ENCODE data around the gene RALGAPA2.

Gene RALGAPA2

GRCh38 chr20:20411836-20412235 is 300.6 kb downstream of the RALGAPA2 start:
- no peak overlapping the region for H3K4me3 ChIP-seq (replicated peaks in 1 of 2; ENCODE audit: low read depth in 2 of 2, low read length in 2 of 2)
- DNase-seq (ENCODE audit: low read depth in 2 of 2): no peak
- TF ChIP-seq CTCF (IDR thresholded peaks at IDR 0.05; ENCODE audit: low read depth, low read length): no peak

- no peak overlapping the region for H3K4me3 ChIP-seq (replicated peaks in 1 of 2; ENCODE audit: low read depth in 2 of 2, low read length in 2 of 2)
- no peak for TF ChIP-seq CTCF (IDR thresholded peaks at IDR 0.05; ENCODE audit: low read depth, low read length)
- no peak for DNase-seq (ENCODE audit: low read depth in 2 of 2)
These were observed 301.0 kb downstream of the RALGAPA2 start for GRCh38 chr20:20411402-20411801.

GRCh38 chr20:20410678-20411077 is 301.8 kb downstream of the RALGAPA2 start:
- H3K4me3 ChIP-seq (replicated peaks in 1 of 2; ENCODE audit: low read depth in 2 of 2, low read length in 2 of 2): no peak overlapping the region
- peak in 1 of 2 donors; percentile 49 for DNase-seq (ENCODE audit: low read depth in 2 of 2)
- TF ChIP-seq CTCF (IDR thresholded peaks at IDR 0.05; ENCODE audit: low read depth, low read length): no peak

GRCh38 chr20:20409331-20409730 is 303.1 kb downstream of the RALGAPA2 start:
- TF ChIP-seq CTCF (IDR thresholded peaks at IDR 0.05; ENCODE audit: low read depth, low read length): no peak
- H3K4me3 ChIP-seq (replicated peaks in 1 of 2; ENCODE audit: low read depth in 2 of 2, low read length in 2 of 2): no peak overlapping the region

GRCh38 chr20:20407891-20408805 is 304.3 kb downstream of the RALGAPA2 start:
- H3K4me3 ChIP-seq (replicated peaks in 1 of 2; ENCODE audit: low read depth in 2 of 2, low read length in 2 of 2): no peak overlapping the region
- DNase-seq (ENCODE audit: low read depth in 2 of 2): peak; percentile 8 to 28
- peak; percentile 8 for TF ChIP-seq CTCF (IDR thresholded peaks at IDR 0.05; ENCODE audit: low read depth, low read length)

More at GRCh38 chr20:20409331-20409730, 303.1 kb downstream of the RALGAPA2 start:
- DNase-seq (ENCODE audit: low read depth in 2 of 2): no peak

- H3K4me3 ChIP-seq (replicated peaks in 1 of 2; ENCODE audit: low read depth in 2 of 2, low read length in 2 of 2): no peak overlapping the region
- TF ChIP-seq CTCF (IDR thresholded peaks at IDR 0.05; ENCODE audit: low read depth, low read length): no peak
- no peak for DNase-seq (ENCODE audit: low read depth in 2 of 2)
These were observed 306.1 kb downstream of the RALGAPA2 start for GRCh38 chr20:20406306-20406705.

All from cardiac fibroblast (primary cell).